Panc1 (cell line): Measurements from ENCODE around the gene DOK7. TPM values are rescaled to one million over a fixed set of nuclear protein-coding genes. Genes with fewer than 3 reads are reported as not detected.

Experiments
- ATAC-seq: fragments of 200-7000 bp; cut with Tn5 transposase; 2 replicates; pipeline ENCODE4 v1.9.1; 2020; ENCODE audit warnings: mild to moderate bottlenecking, moderate library complexity
- BruUV-seq: library from RNA; stranded (reverse); fragments of 400-500 nt; replicated peaks from 2 replicates; lab custom pipeline; 2021; lab: Mats Ljungman, UMichigan
- CTCF ChIA-PET: fragments of 300-600 bp; sonication (Branson Sonifier 250); formaldehyde crosslinking; loops from one replicate; lab custom pipeline; 2022; ENCODE audit warnings: antibody characterized with exemption; lab: Charles Lee
- POLR2A ChIA-PET: fragments of 300-600 bp; sonication (Branson Sonifier 250); formaldehyde crosslinking; loops from one replicate; lab custom pipeline; 2022; ENCODE audit warnings: antibody characterized with exemption; lab: Charles Lee
- DNase-seq: peaks from one replicate; pipeline ENCODE4 v3.0.0-alpha.2; 2010; ENCODE audit warnings: low read depth, low spot score
- H3K27ac ChIP-seq: 2 replicates; pipeline ENCODE4 v1.5.1; 2011; ENCODE audit warnings: mild to moderate bottlenecking, low read length, inconsistent platforms
- H3K27me3 ChIP-seq: fragments of 200-500 bp; sonication (Bioruptor generic); 2 replicates; pipeline ENCODE4 v1.6.0; 2014; ENCODE audit warnings: low read length, inconsistent platforms; ENCODE audit not compliant: control insufficient read depth, insufficient read depth
- H3K36me3 ChIP-seq: fragments of 200-500 bp; sonication (Bioruptor generic); 2 replicates; pipeline ENCODE4 v1.5.1; 2014; ENCODE audit warnings: inconsistent platforms, mild to moderate bottlenecking, low read length, moderate library complexity; ENCODE audit not compliant: control insufficient read depth, insufficient read depth
- H3K4me1 ChIP-seq: 2 replicates; pipeline ENCODE4 v1.5.1; 2011; ENCODE audit warnings: inconsistent platforms, mild to moderate bottlenecking, low read length, moderate library complexity; ENCODE audit not compliant: control insufficient read depth, insufficient read depth
- H3K4me3 ChIP-seq, 2 experiments: 2 replicates each; pipeline ENCODE4 v1.5.1; 2011 to 2012; ENCODE audit warnings: low read depth in 2 of 2, low read length in 2 of 2, mild to moderate bottlenecking in 2 of 2, inconsistent platforms in 1 of 2, moderate library complexity in 1 of 2
- H3K9me3 ChIP-seq: fragments of 200-500 bp; sonication (Bioruptor generic); 2 replicates; pipeline ENCODE4 v1.5.1; 2014; ENCODE audit warnings: low read depth, mild to moderate bottlenecking, inconsistent platforms, low read length, moderate library complexity; ENCODE audit not compliant: control insufficient read depth, insufficient read depth
- CTCF ChIP-seq: fragments of 450-650 bp; IDR thresholded peaks from 2 replicates; pipeline ENCODE4 v1.5.1; 2017; ENCODE audit warnings: mild to moderate bottlenecking
- POLR2AphosphoS5 ChIP-seq: IDR thresholded peaks from 2 replicates; pipeline ENCODE4 v1.6.1; 2012; ENCODE audit warnings: mild to moderate bottlenecking, low read depth, low read length, moderate library complexity
- REST ChIP-seq, 2 experiments: IDR thresholded peaks; 2 replicates each; pipeline ENCODE4 v1.6.1; 2011 to 2012; ENCODE audit warnings: low read depth in 2 of 2, control low read depth in 1 of 2, low read length in 1 of 2, mild to moderate bottlenecking in 1 of 2, moderate library complexity in 1 of 2; ENCODE audit not compliant: insufficient read depth in 1 of 2
- SIN3A ChIP-seq: IDR thresholded peaks from 2 replicates; pipeline ENCODE4 v1.6.1; 2012; ENCODE audit warnings: low read depth, mild to moderate bottlenecking, low read length, moderate library complexity, borderline replicate concordance; ENCODE audit not compliant: insufficient read depth
- TCF7L2 ChIP-seq: IDR thresholded peaks from 2 replicates; pipeline ENCODE4 v1.6.1; 2011; ENCODE audit warnings: mild to moderate bottlenecking, low read depth, low read length, inconsistent platforms
- in situ Hi-C: cut with HindIII; loops from 2 replicates; pipeline ENCODE4 v1.10.0; 2016; ENCODE audit warnings: low sequenced_read_pairs, low pct_unique_long_range_greater_than_20kb
- intact Hi-C: fragments of 100-400 bp; cut with micrococcal nuclease; formaldehyde crosslinking; loops from one replicate; pipeline ENCODE4 v1.10.0; 2022; ENCODE audit not compliant: unreplicated experiment
- total RNA-seq: library from RNA; stranded (reverse); gene quantifications from one replicate; pipeline ENCODE4 v1.2.1, GENCODE V29; 2021; ENCODE audit not compliant: unreplicated experiment

DOK7 gene
- total RNA-seq, 1 experiment from 2014 or later = 2.4 TPM

- DNase-seq (no peak), ATAC-seq (no peak)
- no TSS peak for BruUV-seq
- CTCF ChIA-PET = no interaction called here
- in situ Hi-C loops (no loop called here), intact Hi-C loops (no loop called here)
- TF ChIP-seq SIN3A (no peak), TCF7L2 (no peak)
- Histone ChIP-seq H3K27ac (no peak overlapping the region), H3K9me3 (no peaks in the 10 kb centered on the region), H3K4me3 (no peak overlapping the region), H3K27me3 (no peaks in the 10 kb centered on the region), H3K36me3 (no peaks in the 10 kb centered on the region), H3K4me1 (no peaks in the 10 kb centered on the region)
- POLR2A ChIA-PET = no interaction called here
Measured at GRCh38 chr4:3473181-3473950, 10.3 kb downstream of the DOK7 start.

- Histone ChIP-seq H3K27me3 (no peaks in the 10 kb centered on the region), H3K36me3 (no peaks in the 10 kb centered on the region), H3K9me3 (no peaks in the 10 kb centered on the region), H3K27ac (no peak overlapping the region), H3K4me1 (no peaks in the 10 kb centered on the region), H3K4me3 (no peak overlapping the region)
- in situ Hi-C loops = no loop called here
- no TSS peak for BruUV-seq
- ChIA-PET POLR2A (no interaction called here), CTCF (no interaction called here)
- DNase-seq (no peak), ATAC-seq (no peak)
- no peak for TF ChIP-seq REST (IDR thresholded peaks at IDR 0.05; ENCODE audit: insufficient read depth in 1 of 2, low read depth in 2 of 2, low read length in 1 of 2)
- no peak for TF ChIP-seq TCF7L2
- no peak for TF ChIP-seq CTCF
- no peak for TF ChIP-seq POLR2AphosphoS5
- no peak for TF ChIP-seq SIN3A
- intact Hi-C loops = no loop called here
Measured at GRCh38 chr4:3473996-3474765, 11.1 kb downstream of the DOK7 start.
